NCI-H2227 (cell line): Measurements from ENCODE around the gene TEAD2.

ENCODE experiments used
- DNase-seq: peaks from one replicate; lab custom pipeline; 2025; ENCODE audit not compliant: unreplicated experiment; lab: John Stamatoyannopoulos, UW

Gene TEAD2

DNA sequence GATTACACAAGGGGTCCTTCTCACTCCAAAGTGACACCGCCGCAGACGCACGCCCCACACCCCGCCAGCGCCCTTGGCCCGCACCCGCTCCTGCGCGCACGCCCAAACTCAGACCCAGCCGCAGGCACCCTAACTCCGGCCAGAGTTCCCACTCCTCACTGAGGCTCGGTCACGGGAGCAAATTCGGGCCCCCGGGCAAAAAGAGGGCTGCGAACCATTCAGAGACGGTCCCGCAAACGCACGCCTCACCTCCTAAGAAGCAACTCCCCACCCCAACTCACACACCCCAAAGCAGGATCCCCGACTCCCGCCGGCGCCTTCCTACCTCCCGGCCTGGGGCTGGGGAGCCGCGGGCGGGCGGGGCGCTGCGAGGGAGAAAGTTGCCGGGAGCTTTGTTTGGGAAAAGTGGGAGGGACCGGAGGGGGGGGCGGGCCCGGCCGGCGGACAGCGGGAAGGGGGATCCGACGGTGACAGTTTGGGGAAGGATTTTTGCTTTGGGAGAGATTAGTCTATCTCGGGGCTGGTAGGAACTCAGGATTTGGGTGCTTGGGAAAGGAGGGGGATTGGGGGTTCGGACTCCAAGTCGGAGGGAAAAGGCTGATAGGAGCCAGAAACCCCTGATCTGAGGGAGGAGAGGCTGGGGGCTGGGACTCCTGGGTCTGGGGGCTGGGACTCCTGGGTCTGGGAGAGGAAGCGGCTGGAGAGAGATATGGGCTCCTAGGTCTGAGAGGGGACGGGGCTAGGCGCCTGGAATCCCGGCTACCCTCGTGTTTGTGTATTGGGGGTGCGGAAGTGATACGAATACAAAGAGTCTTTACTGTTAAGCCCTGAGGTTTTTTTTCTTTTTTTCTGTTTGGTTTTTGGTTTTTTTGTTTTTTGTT is at the start of gene TEAD2:
TEAD2 (minus strand) TSS at position 369 of the 881 bp plus-strand sequence. CDS start 2,341 bp downstream, outside the sequence.
- peak; percentile 17 for DNase-seq

GRCh38 chr19:49411681-49412326 is 49.6 kb upstream of the TEAD2 start:
- no peak for DNase-seq

GRCh38 chr19:49409441-49410029 is 47.3 kb upstream of the TEAD2 start:
- no peak for DNase-seq

DNA sequence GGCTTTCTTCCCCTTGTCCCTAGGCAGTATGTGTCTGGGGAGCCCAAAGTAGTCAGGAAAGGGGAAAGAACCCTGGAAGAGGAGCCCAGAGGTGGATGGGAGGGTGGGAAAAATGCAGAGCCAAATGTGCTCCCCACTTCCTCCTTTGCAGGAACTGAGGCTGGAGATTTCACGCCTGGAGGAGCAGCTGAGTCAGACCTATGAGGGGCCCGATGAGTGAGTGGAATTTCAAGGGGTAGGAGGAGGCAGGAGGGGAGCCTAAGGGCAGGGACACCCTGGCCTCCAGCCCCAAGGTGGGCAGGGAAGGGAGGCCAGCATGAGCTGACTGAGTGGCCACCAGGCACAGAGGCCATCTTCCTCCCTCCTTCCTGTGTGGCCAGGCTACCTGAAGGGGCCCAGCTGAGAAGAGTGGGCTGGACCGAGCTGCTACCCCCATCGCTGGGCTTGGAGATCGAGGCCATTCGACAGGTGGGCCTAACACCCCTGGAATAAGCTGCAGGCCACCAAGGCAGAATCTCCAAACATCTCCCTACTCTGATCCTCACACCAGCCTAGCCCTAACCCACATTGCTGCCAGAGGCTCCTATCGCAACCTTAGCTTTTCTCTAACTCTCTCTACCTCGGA is 46.7 kb upstream of the TEAD2 start:
- DNase-seq, result no peak

GRCh38 chr19:49407482-49408015 is 45.3 kb upstream of the TEAD2 start:
- DNase-seq, result no peak

GRCh38 chr19:49407079-49407478 is 44.9 kb upstream of the TEAD2 start:
- DNase-seq, result no peak

DNA sequence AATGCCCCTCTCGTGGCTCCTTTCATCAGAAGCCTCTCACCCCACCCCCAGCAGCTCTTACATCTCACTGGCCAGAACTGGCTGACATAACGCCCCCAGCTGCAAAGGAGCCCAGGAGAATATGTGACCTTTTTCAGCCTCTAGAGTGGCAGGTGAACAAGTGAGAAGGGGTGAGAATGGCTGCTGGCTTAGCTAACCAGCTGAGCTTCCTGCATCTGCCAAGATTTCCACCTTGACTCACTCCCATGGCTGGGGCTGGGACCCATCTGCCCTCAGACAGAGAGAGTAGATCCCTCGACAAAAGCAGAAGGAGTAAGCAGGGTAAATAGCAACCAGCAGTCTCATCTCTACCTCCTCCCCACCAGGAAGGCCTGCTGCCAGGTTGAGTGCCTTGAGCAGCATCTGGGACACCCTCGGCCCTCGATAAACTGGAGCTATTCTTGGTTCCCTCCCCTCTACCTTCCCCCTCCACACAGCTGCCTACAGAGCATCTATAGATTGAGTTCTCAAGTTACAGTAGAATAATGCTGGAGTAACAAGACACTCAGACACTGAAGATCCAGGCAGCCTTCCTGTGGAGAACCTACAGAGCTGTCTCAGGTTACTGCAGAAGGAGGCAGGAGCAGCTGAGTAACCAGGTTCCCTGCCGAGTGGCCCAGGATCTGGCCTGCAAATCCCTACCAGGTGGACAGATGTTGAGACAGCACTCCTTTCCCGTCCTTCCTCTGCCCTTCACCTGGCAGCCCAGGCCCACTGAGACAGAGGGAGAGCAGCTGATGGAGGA is 41.4 kb upstream of the TEAD2 start:
- no peak for DNase-seq

- no peak for DNase-seq
Observed at GRCh38 chr19:49400029-49400428, 37.8 kb upstream of the TEAD2 start.

- no peak for DNase-seq
Observed at GRCh38 chr19:49398931-49399330, 36.7 kb upstream of the TEAD2 start.

GRCh38 chr19:49398001-49398615 is 35.9 kb upstream of the TEAD2 start:
- DNase-seq, result no peak

- DNase-seq, result no peak
Observed at GRCh38 chr19:49396738-49397505, 34.7 kb upstream of the TEAD2 start.

- DNase-seq, result no peak
Observed at GRCh38 chr19:49395581-49396407, 33.6 kb upstream of the TEAD2 start.

- no peak for DNase-seq
Observed at GRCh38 chr19:49393881-49394280, 31.7 kb upstream of the TEAD2 start.

- DNase-seq, result peak; percentile 78
Observed at GRCh38 chr19:49391581-49392399, 29.6 kb upstream of the TEAD2 start.

- no peak for DNase-seq
Observed at GRCh38 chr19:49390929-49391359, 28.7 kb upstream of the TEAD2 start.

- no peak for DNase-seq
Observed at GRCh38 chr19:49390131-49390928, 28.1 kb upstream of the TEAD2 start.

DNA sequence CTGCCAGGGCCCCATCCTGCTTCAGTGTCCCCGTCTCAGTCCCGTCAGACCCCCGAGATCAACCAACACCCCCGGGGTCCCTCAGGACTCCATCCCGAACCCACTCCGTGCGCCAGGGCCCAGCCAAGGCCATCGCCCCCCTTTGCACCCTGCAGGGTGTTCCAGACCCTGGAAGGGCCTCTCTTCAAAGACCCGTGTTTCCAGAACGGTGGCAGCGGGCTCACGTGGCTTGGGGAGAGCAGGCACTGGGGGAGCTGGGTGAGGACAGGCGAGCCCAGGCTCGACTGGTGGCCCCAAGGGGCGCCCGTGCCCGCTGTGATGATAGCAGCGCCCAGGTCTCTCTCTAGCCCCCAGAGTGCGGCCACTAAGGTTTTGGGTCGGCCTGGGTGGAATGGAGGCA is 27.2 kb upstream of the TEAD2 start:
- DNase-seq, result no peak
